GM20000 (cell line): ENCODE data around the gene FAM222B.

Source experiments
- DNase-seq: peaks from one replicate; pipeline ENCODE4 v3.0.0; 2012; ENCODE audit warnings: low spot score
- CTCF ChIP-seq: IDR thresholded peaks from 2 replicates; pipeline ENCODE4 v1.5.1; 2012; ENCODE audit warnings: mild to moderate bottlenecking, control low read depth; ENCODE audit errors: extremely low read depth, missing control alignments

Gene FAM222B

GRCh38 chr17:28828294-28829040, 14.1 kb downstream of the FAM222B start:
- TF ChIP-seq CTCF: no peak
- DNase-seq: no peak

DNA sequence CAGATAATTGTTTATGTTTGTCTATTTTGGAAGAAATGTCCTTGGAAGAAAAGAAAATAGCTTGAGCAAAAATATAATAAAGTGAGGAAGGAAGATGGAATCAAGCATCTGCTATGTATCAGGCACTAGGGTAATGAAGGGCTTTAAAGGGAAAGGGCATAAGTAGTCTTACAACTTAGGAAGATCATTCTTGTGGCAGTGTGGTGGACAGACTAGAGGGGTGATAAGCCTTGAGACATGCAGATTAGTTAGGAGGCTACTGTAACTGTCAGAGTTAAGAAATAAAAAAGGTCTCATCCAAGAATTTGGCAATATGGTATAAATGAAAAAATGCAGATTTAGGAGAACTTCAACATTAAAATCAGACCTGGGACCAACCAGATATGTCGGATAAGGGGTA, 14.9 kb downstream of the FAM222B start:
- no peak for DNase-seq
- TF ChIP-seq CTCF: no peak

DNA sequence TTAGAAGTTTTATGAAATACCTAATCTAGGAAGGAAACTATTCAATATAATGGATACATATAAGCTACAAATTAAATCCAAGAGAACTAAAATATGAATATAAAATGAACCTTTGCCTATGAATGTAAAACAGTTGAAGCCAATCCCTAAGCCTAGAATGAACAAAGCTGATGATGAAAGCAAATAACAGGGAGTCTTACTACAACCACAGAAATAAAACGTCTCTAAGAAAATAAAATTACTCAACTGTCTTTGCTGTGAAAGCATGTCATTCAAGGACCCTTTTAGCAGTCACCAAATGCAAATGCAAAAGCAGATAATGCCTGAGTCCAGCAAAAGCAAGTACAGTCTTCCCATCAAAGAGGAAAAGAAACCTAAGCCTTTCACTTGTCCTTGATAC, 23.0 kb downstream of the FAM222B start:
- DNase-seq: no peak
- no peak for TF ChIP-seq CTCF

DNA sequence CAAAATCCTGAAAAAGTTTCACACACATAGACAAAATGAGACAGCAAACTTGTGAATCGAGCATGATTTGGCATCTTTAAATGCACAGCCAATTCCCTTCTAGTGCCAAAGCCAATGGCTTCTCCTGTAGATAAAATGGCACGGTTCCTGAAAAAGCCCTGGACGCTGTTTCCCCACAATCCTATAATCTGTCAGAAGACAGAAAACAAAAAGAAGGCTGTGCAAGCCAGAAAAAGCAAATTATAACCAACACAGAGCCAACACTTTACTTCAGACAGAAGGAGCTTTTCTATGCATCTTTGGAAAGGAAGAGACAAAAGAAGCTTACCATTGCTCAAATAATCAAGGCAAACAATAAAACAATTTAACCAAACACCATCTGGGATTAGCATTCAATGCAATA, 23.8 kb downstream of the FAM222B start:
- no peak for DNase-seq
- no peak for TF ChIP-seq CTCF

DNA sequence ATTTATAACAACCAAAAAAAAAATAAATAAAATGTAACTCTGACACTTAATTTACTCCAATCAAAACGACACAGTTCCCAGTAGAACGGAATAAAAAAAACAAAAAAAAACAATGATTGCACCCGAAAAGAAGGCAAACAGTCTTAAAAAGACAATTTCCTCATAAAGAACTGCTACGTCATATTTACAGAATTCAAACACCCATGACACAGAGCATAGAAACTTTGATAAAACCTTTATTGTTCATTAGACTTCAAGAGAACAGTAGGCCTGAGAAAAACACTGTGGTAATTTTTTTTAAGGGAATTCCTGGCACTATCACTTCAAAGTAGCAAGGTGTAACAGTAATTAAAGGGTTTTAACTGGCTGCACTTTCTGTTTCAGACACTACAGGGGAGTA, 26.1 kb downstream of the FAM222B start:
- no peak for DNase-seq
- no peak for TF ChIP-seq CTCF

- TF ChIP-seq CTCF: no peak
- DNase-seq: no peak
These were observed 29.7 kb downstream of the FAM222B start for GRCh38 chr17:28812748-28813377.

GRCh38 chr17:28812091-28812747, 30.4 kb downstream of the FAM222B start:
- no peak for TF ChIP-seq CTCF
- DNase-seq: peak; percentile 98
